IMR-90 (cell line): ENCODE measurements around the gene GKN1. TPM values are rescaled to one million over a fixed set of nuclear protein-coding genes. Genes with fewer than 3 reads are reported as not detected.

Source experiments
- ATAC-seq: fragments of 200-7000 bp; cut with Tn5 transposase; 2 replicates; pipeline ENCODE4 v1.9.1; 2020; ENCODE audit warnings: low read depth, mild to moderate bottlenecking, moderate library complexity
- BruUV-seq: library from RNA; stranded (reverse); fragments of 400-500 nt; replicated peaks from 2 replicates; lab custom pipeline; 2021; lab: Mats Ljungman, UMichigan
- CTCF ChIA-PET: fragments of 300-600 bp; formaldehyde crosslinking; extraction: SDS; loops from one replicate; lab custom pipeline; 2021; ENCODE audit warnings: antibody characterized with exemption; lab: Yijun Ruan, JAX
- POLR2A ChIA-PET: fragments of 300-600 bp; sonication (Branson Sonifier 250); formaldehyde crosslinking; loops from one replicate; lab custom pipeline; 2022; ENCODE audit warnings: antibody characterized with exemption; ENCODE audit not compliant: unreplicated experiment; lab: Charles Lee
- DNase-seq: peaks from one replicate; pipeline ENCODE4 v3.0.0; 2013
- H2AFZ ChIP-seq: replicated peaks from 2 replicates; pipeline ENCODE3; 2013; ENCODE audit warnings: low read length, mild to moderate bottlenecking; ENCODE audit not compliant: poor library complexity
- H2AK5ac ChIP-seq: 2 replicates; pipeline ENCODE4 v1.6.1; 2013; ENCODE audit warnings: low read depth, low read length, inconsistent platforms
- H2AK9ac ChIP-seq: replicated peaks from 2 replicates; pipeline ENCODE3; 2013; ENCODE audit warnings: mild to moderate bottlenecking, low read depth, low read length, moderate library complexity; ENCODE audit not compliant: poor library complexity
- H2BK120ac ChIP-seq: 2 replicates; pipeline ENCODE4 v1.6.1; 2013; ENCODE audit warnings: low read depth, low read length, inconsistent platforms
- H2BK15ac ChIP-seq: 3 replicates; pipeline ENCODE4 v1.6.1; 2013; ENCODE audit warnings: low read depth, low read length, inconsistent platforms
- H2BK20ac ChIP-seq: 2 replicates; pipeline ENCODE4 v1.6.1; 2013; ENCODE audit warnings: low read depth, mild to moderate bottlenecking, inconsistent platforms, low read length, moderate library complexity
- H2BK5ac ChIP-seq: 2 replicates; pipeline ENCODE4 v1.6.1; 2013; ENCODE audit warnings: mild to moderate bottlenecking, low read depth, low read length, inconsistent platforms; ENCODE audit not compliant: poor library complexity, severe bottlenecking
- H3K14ac ChIP-seq: replicated peaks from 2 replicates; pipeline ENCODE4 v1.6.1; 2013; ENCODE audit warnings: low read depth, low read length, inconsistent platforms
- H3K18ac ChIP-seq: 2 replicates; pipeline ENCODE4 v1.6.1; 2013; ENCODE audit warnings: low read depth, low read length, control low read depth
- H3K23ac ChIP-seq: 2 replicates; pipeline ENCODE4 v1.6.1; 2013; ENCODE audit warnings: low read depth, low read length, inconsistent platforms
- H3K27ac ChIP-seq: 2 replicates; pipeline ENCODE4 v1.5.1; 2013; ENCODE audit warnings: mild to moderate bottlenecking, control low read depth, low read length; ENCODE audit not compliant: insufficient read depth
- H3K27me3 ChIP-seq: 2 replicates; pipeline ENCODE4 v1.6.1; 2013; ENCODE audit warnings: low read length; ENCODE audit not compliant: control insufficient read depth, insufficient read depth
- H3K36me3 ChIP-seq: 2 replicates; pipeline ENCODE4 v1.6.1; 2013; ENCODE audit warnings: low read length, mixed read lengths; ENCODE audit not compliant: control insufficient read depth, insufficient read depth
- H3K4ac ChIP-seq: 2 replicates; pipeline ENCODE4 v1.6.1; 2013; ENCODE audit warnings: low read depth, low read length, inconsistent platforms
- H3K4me1 ChIP-seq: 2 replicates; pipeline ENCODE4 v1.6.1; 2013; ENCODE audit warnings: low read length, mixed read lengths; ENCODE audit not compliant: control insufficient read depth, insufficient read depth
- H3K4me2 ChIP-seq: 2 replicates; pipeline ENCODE4 v1.6.1; 2013; ENCODE audit warnings: low read depth, mild to moderate bottlenecking, control low read depth, low read length, moderate library complexity
- H3K4me3 ChIP-seq: 2 replicates; pipeline ENCODE4 v1.5.1; 2013; ENCODE audit warnings: low read depth, mild to moderate bottlenecking, control low read depth, low read length, moderate library complexity; ENCODE audit not compliant: insufficient read depth
- H3K56ac ChIP-seq: 2 replicates; pipeline ENCODE4 v1.6.1; 2013; ENCODE audit warnings: low read length, inconsistent platforms; ENCODE audit not compliant: insufficient read depth; ENCODE audit errors: extremely low read depth
- H3K79me1 ChIP-seq, 2 experiments: 2 replicates each; pipeline ENCODE4 v1.6.1; 2013; ENCODE audit warnings: low read length in 2 of 2, inconsistent platforms in 1 of 2, low read depth in 1 of 2
- H3K9ac ChIP-seq: 2 replicates; pipeline ENCODE4 v1.6.1; 2013; ENCODE audit warnings: low read depth, low read length, control low read depth
- H3K9me1 ChIP-seq: 2 replicates; pipeline ENCODE4 v1.6.1; 2013; ENCODE audit warnings: low read length, inconsistent platforms; ENCODE audit not compliant: insufficient read depth
- H3K9me3 ChIP-seq: 2 replicates; pipeline ENCODE4 v1.6.1; 2013; ENCODE audit warnings: low read length; ENCODE audit not compliant: control insufficient read depth, insufficient read depth
- H4K20me1 ChIP-seq: 2 replicates; pipeline ENCODE4 v1.6.1; 2013; ENCODE audit warnings: low read length, inconsistent platforms; ENCODE audit not compliant: insufficient read depth
- H4K5ac ChIP-seq: 2 replicates; pipeline ENCODE4 v1.6.1; 2013; ENCODE audit warnings: mild to moderate bottlenecking, low read depth, low read length, control low read depth
- H4K8ac ChIP-seq, 2 experiments: 2 replicates each; pipeline ENCODE4 v1.6.1; 2013; ENCODE audit warnings: low read depth in 2 of 2, low read length in 2 of 2, control low read depth in 1 of 2, inconsistent platforms in 1 of 2
- H4K91ac ChIP-seq: 2 replicates; pipeline ENCODE4 v1.6.1; 2013; ENCODE audit warnings: low read depth, low read length, inconsistent platforms; ENCODE audit not compliant: insufficient read depth
- BHLHE40 ChIP-seq: fragments of 150-350 bp; IDR thresholded peaks from 2 replicates; pipeline ENCODE4 v1.6.1; 2016; ENCODE audit warnings: mild to moderate bottlenecking, low read depth, low read length
- CEBPB ChIP-seq: IDR thresholded peaks from 2 replicates; pipeline ENCODE4 v1.6.1; 2012; ENCODE audit warnings: low read depth, low read length, improper control_type of control experiment
- CHD1 ChIP-seq: IDR thresholded peaks from 2 replicates; pipeline ENCODE4 v1.6.1; 2012; ENCODE audit warnings: low read depth, low read length, improper control_type of control experiment
- FOS ChIP-seq: fragments of 150-350 bp; IDR thresholded peaks from 2 replicates; pipeline ENCODE4 v1.6.1; 2016; ENCODE audit warnings: low read depth, low read length
- MAZ ChIP-seq: IDR thresholded peaks from 2 replicates; pipeline ENCODE4 v1.6.1; 2012; ENCODE audit warnings: low read depth, mild to moderate bottlenecking, low read length, improper control_type of control experiment, moderate library complexity, borderline replicate concordance
- MXI1 ChIP-seq: IDR thresholded peaks from 2 replicates; pipeline ENCODE4 v1.6.1; 2012; ENCODE audit warnings: low read depth, mild to moderate bottlenecking, low read length, moderate library complexity, borderline replicate concordance
- NFE2L2 ChIP-seq: fragments of 150-350 bp; IDR thresholded peaks from 2 replicates; pipeline ENCODE4 v1.6.1; 2016; ENCODE audit warnings: low read depth, mild to moderate bottlenecking, low read length
- RCOR1 ChIP-seq: IDR thresholded peaks from 2 replicates; pipeline ENCODE4 v1.6.1; 2012; ENCODE audit warnings: mild to moderate bottlenecking, low read length, improper control_type of control experiment; ENCODE audit not compliant: insufficient replicate concordance
- RFX5 ChIP-seq: IDR thresholded peaks from 2 replicates; pipeline ENCODE4 v1.8.0; 2012; ENCODE audit warnings: low read depth, mild to moderate bottlenecking, low read length, moderate library complexity
- SMC3 ChIP-seq: fragments of 150-350 bp; IDR thresholded peaks from 2 replicates; pipeline ENCODE4 v1.6.1; 2016; ENCODE audit warnings: low read depth, mild to moderate bottlenecking, antibody characterized with exemption, low read length, moderate library complexity
- WGBS, 2 experiments: methylation state at CpG; one replicate each; pipeline versions ENCODE4 v1.1.5 to v1.1.7; 2013; ENCODE audit warnings: missing lambda C conversion rate in 2 of 2; ENCODE audit not compliant: insufficient read length in 1 of 2; ENCODE audit errors: extremely low coverage in 2 of 2; 5-methylcytosine and 5-hydroxymethylcytosine counted together
- dilution Hi-C: fragments of 300-500 bp; cut with HindIII; formaldehyde crosslinking; loops from one replicate; pipeline ENCODE4 v1.14.3; 2018; ENCODE audit warnings: low sequenced_read_pairs; ENCODE audit not compliant: unreplicated experiment
- in situ Hi-C: fragments of 300-500 bp; cut with MboI; formaldehyde crosslinking; loops from 3 replicates; pipeline ENCODE4 v1.14.3; 2019; ENCODE audit warnings: low sequenced_read_pairs, inconsistent platforms, mixed read lengths
- intact Hi-C: fragments of 100-400 bp; cut with micrococcal nuclease; formaldehyde crosslinking; loops from 2 replicates; pipeline ENCODE4 v1.10.0; 2022
- polyA plus RNA-seq, 3 experiments: library from polyadenylated mRNA; depleted of rRNA; stranded (reverse); fragments of >200 nt; gene quantifications; 2 replicates each; pipeline ENCODE4 v1.2.3, GENCODE V29; 2012; ENCODE audit warnings: low replicate concordance in 1 of 3
- total RNA-seq: library from RNA; depleted of rRNA; stranded (reverse); fragments of >200 nt; gene quantifications from 2 replicates; pipeline ENCODE4 v1.2.3, GENCODE V29; 2012
- TF ChIP-seq, protein P1 (sequence below): fragments of 150-350 bp; IDR thresholded peaks from 2 replicates; pipeline ENCODE4 v1.6.1; 2017; ENCODE audit warnings: mild to moderate bottlenecking, antibody characterized with exemption, low read length, low read depth
- TF ChIP-seq, protein P2 (sequence below): conservative IDR thresholded peaks from 2 replicates; pipeline ENCODE4 v1.5.1; 2012; ENCODE audit warnings: mild to moderate bottlenecking, low read depth, low read length, improper control_type of control experiment
- TF ChIP-seq, protein P3 (sequence below): fragments of 150-350 bp; IDR thresholded peaks from 2 replicates; pipeline ENCODE4 v1.6.1; 2016; ENCODE audit warnings: low read depth, mild to moderate bottlenecking, low read length, moderate library complexity, borderline replicate concordance

Gene GKN1
- total and polyA plus RNA-seq, 2 of the 4 experiments (the other 2 are of a cell fraction) = not detected

DNA sequence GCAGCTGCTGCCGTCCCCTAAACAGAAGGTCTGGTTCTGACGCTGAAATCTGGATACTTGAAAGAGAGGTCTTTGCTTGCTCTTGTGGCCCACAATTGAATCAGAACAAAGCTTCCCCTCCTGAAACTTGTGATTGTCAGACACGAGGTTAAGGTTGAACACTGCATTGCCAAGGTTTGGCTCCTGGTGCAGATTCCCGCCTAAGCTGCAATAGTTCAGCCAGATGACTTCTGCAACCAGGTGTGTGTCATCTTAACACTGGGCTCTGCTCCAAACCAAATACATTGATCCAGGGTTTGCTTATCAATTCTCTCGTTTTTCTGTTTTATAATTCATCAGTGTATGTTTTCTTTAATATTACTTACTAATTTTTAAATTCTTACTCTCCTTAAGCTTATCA is 14.6 kb downstream of the GKN1 start:
- CTCF ChIA-PET = interaction anchor here (1.1 kb wide), 1 partner anchor 10 kb away, joined by 3 read pairs; no protein-coding TSS in a partner anchor
- no peak overlapping the region for H2BK5ac ChIP-seq
- in situ Hi-C loops (no loop called here), dilution Hi-C loops (no loop called here), intact Hi-C loops (no loop called here)
- TF ChIP-seq, protein P1, sequence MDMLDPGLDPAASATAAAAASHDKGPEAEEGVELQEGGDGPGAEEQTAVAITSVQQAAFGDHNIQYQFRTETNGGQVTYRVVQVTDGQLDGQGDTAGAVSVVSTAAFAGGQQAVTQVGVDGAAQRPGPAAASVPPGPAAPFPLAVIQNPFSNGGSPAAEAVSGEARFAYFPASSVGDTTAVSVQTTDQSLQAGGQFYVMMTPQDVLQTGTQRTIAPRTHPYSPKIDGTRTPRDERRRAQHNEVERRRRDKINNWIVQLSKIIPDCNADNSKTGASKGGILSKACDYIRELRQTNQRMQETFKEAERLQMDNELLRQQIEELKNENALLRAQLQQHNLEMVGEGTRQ = no peak
- TF ChIP-seq BHLHE40 = no peak
- TF ChIP-seq MXI1 = no peak
- no peak for TF ChIP-seq CEBPB
- TF ChIP-seq MAZ = no peak
- TF ChIP-seq RCOR1 = no peak
- no peak for TF ChIP-seq FOS
- TF ChIP-seq SMC3 = no peak
- TF ChIP-seq, protein P2, sequence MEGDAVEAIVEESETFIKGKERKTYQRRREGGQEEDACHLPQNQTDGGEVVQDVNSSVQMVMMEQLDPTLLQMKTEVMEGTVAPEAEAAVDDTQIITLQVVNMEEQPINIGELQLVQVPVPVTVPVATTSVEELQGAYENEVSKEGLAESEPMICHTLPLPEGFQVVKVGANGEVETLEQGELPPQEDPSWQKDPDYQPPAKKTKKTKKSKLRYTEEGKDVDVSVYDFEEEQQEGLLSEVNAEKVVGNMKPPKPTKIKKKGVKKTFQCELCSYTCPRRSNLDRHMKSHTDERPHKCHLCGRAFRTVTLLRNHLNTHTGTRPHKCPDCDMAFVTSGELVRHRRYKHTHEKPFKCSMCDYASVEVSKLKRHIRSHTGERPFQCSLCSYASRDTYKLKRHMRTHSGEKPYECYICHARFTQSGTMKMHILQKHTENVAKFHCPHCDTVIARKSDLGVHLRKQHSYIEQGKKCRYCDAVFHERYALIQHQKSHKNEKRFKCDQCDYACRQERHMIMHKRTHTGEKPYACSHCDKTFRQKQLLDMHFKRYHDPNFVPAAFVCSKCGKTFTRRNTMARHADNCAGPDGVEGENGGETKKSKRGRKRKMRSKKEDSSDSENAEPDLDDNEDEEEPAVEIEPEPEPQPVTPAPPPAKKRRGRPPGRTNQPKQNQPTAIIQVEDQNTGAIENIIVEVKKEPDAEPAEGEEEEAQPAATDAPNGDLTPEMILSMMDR = no peak
- TF ChIP-seq CHD1 = no peak
- TF ChIP-seq NFE2L2 = no peak
- TF ChIP-seq RFX5 = no peak
- TF ChIP-seq, protein P3, sequence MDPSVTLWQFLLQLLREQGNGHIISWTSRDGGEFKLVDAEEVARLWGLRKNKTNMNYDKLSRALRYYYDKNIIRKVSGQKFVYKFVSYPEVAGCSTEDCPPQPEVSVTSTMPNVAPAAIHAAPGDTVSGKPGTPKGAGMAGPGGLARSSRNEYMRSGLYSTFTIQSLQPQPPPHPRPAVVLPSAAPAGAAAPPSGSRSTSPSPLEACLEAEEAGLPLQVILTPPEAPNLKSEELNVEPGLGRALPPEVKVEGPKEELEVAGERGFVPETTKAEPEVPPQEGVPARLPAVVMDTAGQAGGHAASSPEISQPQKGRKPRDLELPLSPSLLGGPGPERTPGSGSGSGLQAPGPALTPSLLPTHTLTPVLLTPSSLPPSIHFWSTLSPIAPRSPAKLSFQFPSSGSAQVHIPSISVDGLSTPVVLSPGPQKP = no peak
- H4K20me1 ChIP-seq = no peaks in the 10 kb centered on the region
- H2AK9ac ChIP-seq = no peak overlapping the region
- H3K4me3 ChIP-seq = no peak overlapping the region
- no peak overlapping the region for H3K56ac ChIP-seq
- no peaks in the 10 kb centered on the region for H3K27me3 ChIP-seq
- 100% methylated on average over 1 of the region's 5 CpGs; no CpG with 5 or more reads in 1 of the 2 experiments for WGBS, 2 experiments
- no peak overlapping the region for H2AFZ ChIP-seq
- no peak overlapping the region for H3K4me2 ChIP-seq
- no peak overlapping the region for H2BK20ac ChIP-seq
- ATAC-seq (no peak), DNase-seq (no peak)
- H3K14ac ChIP-seq = no peak overlapping the region
- no peak overlapping the region for H3K18ac ChIP-seq
- H3K9me1 ChIP-seq = no peaks in the 10 kb centered on the region
- no peak overlapping the region for H2AK5ac ChIP-seq
- no peak overlapping the region for H3K23ac ChIP-seq
- H3K36me3 ChIP-seq = no peaks in the 10 kb centered on the region
- H3K4me1 ChIP-seq = no peaks in the 10 kb centered on the region
- no peak overlapping the region for H3K4ac ChIP-seq
- H3K9ac ChIP-seq = no peak overlapping the region
- no peak overlapping the region for H4K91ac ChIP-seq
- no peaks in the 10 kb centered on the region for H3K9me3 ChIP-seq
- no peaks in the 10 kb centered on the region for H3K79me1 ChIP-seq
- no peak overlapping the region for H2BK15ac ChIP-seq
- no peak overlapping the region for H2BK120ac ChIP-seq
- H3K27ac ChIP-seq = no peak overlapping the region
- H4K8ac ChIP-seq = no peak overlapping the region
- BruUV-seq = no TSS peak
- POLR2A ChIA-PET = no interaction called here
- H4K5ac ChIP-seq = no peak overlapping the region
